HepG2 (cell line): ENCODE measurements around the gene PRSS27.

Experiments used
- GABPA ChIP-seq, 2 experiments: IDR thresholded peaks; 2 replicates each; pipeline ENCODE4 v1.6.1; 2011 to 2016; ENCODE audit warnings: low read depth in 2 of 2, low read length in 1 of 2, missing biosample characterization in 1 of 2, missing genetic modification characterization in 1 of 2
- KLF11 ChIP-seq: IDR thresholded peaks from 2 replicates; pipeline ENCODE4 v1.6.1; 2016; ENCODE audit warnings: missing compliant biosample characterization
- POLR2AphosphoS5 ChIP-seq: IDR thresholded peaks from 2 replicates; pipeline ENCODE4 v1.6.1; 2012; ENCODE audit warnings: low read depth, low read length
- RFXAP ChIP-seq: sonication (generic); formaldehyde crosslinking; IDR thresholded peaks from 2 replicates; pipeline ENCODE4 v1.4.0; 2020; ENCODE audit warnings: missing genetic modification reagents, borderline replicate concordance
- TAF15 ChIP-seq: fragments of 200-400 bp; formaldehyde crosslinking; IDR thresholded peaks from one replicate; pipeline ENCODE4 v1.6.1; 2018; ENCODE audit warnings: mild to moderate bottlenecking, low read depth, low read length; ENCODE audit not compliant: poor library complexity, severe bottlenecking
- ZBTB1 ChIP-seq: sonication (generic); formaldehyde crosslinking; IDR thresholded peaks from 2 replicates; pipeline ENCODE4 v1.4.0; 2020; ENCODE audit warnings: missing genetic modification reagents, borderline replicate concordance
- ZBTB7A ChIP-seq: sonication (generic); formaldehyde crosslinking; IDR thresholded peaks from 2 replicates; pipeline ENCODE4 v1.8.0; 2022; ENCODE audit warnings: mild to moderate bottlenecking, missing genetic modification reagents
- ZNF225 ChIP-seq: sonication (generic); formaldehyde crosslinking; IDR thresholded peaks from 2 replicates; pipeline ENCODE4 v1.4.0; 2020; ENCODE audit warnings: mild to moderate bottlenecking, missing genetic modification reagents
- ZNF513 ChIP-seq: sonication (generic); formaldehyde crosslinking; conservative IDR thresholded peaks from 2 replicates; pipeline ENCODE4 v1.5.0; 2020; ENCODE audit warnings: missing genetic modification reagents
- TF ChIP-seq, protein P1 (sequence below): sonication (generic); formaldehyde crosslinking; IDR thresholded peaks from 2 replicates; pipeline ENCODE4 v1.5.0; 2020; ENCODE audit warnings: mild to moderate bottlenecking, missing genetic modification reagents, moderate library complexity
- TF ChIP-seq, protein P2 (sequence below): sonication (generic); formaldehyde crosslinking; IDR thresholded peaks from 2 replicates; pipeline ENCODE4 v1.4.0; 2020; ENCODE audit warnings: missing genetic modification reagents

- TF ChIP-seq, protein P1, sequence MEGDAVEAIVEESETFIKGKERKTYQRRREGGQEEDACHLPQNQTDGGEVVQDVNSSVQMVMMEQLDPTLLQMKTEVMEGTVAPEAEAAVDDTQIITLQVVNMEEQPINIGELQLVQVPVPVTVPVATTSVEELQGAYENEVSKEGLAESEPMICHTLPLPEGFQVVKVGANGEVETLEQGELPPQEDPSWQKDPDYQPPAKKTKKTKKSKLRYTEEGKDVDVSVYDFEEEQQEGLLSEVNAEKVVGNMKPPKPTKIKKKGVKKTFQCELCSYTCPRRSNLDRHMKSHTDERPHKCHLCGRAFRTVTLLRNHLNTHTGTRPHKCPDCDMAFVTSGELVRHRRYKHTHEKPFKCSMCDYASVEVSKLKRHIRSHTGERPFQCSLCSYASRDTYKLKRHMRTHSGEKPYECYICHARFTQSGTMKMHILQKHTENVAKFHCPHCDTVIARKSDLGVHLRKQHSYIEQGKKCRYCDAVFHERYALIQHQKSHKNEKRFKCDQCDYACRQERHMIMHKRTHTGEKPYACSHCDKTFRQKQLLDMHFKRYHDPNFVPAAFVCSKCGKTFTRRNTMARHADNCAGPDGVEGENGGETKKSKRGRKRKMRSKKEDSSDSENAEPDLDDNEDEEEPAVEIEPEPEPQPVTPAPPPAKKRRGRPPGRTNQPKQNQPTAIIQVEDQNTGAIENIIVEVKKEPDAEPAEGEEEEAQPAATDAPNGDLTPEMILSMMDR (CRISPR knock-in tag) = no peak
- TF ChIP-seq ZNF513 (no peak), ZBTB7A (no peak), GABPA (IDR thresholded peaks at IDR 0.05; ENCODE audit: low read depth, low read length) (no peak), GABPA (CRISPR knock-in tag; IDR thresholded peaks at IDR 0.05; ENCODE audit: low read depth) (no peak), KLF11 (CRISPR knock-in tag) (no peak), TAF15 (no peak), RFXAP (CRISPR knock-in tag) (no peak), ZNF225 (CRISPR knock-in tag) (no peak), POLR2AphosphoS5 (no peak), ZBTB1 (CRISPR knock-in tag) (no peak)
- TF ChIP-seq, protein P2, sequence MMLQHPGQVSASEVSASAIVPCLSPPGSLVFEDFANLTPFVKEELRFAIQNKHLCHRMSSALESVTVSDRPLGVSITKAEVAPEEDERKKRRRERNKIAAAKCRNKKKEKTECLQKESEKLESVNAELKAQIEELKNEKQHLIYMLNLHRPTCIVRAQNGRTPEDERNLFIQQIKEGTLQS (CRISPR knock-in tag) = no peak
These were observed 15.1 kb downstream of the PRSS27 start for GRCh38 chr16:2704983-2705275.
